ENCODE results near the gene TUBA3D. TPM values are rescaled to one million over a fixed set of nuclear protein-coding genes. Genes with fewer than 3 reads are reported as not detected.
"Not testable (repeated sequence)": the region's sequence is repeated elsewhere in the genome, so short reads cannot be mapped to it uniquely, and the experiment has no call there.

Gene TUBA3D
- total RNA-seq, 1 donor from 2014 or later = not detected

DNA sequence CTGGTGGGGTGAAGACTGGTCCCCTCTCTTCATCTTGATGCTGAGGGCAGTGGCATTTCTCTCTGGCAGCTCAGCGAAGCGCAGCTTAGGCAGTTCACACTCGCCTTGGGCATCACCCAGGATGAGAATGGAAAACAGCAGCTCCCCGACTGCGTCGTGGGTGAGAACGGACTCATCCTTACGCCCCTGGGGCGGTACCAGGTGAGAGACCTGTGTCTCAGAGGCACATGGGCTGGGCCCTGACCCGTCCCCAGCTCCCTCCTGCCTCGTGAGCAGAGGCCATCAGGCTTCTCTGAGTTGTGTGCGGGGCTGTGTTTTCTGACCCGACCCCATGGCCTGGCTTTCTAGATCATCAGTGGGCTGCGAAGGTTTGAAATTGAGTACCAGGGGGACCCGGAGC lies 43.5 kb downstream of the TUBA3D start:
- Histone ChIP-seq H3K4me1 (ENCODE audit: insufficient read depth, low read length) (no peaks in the 10 kb centered on the region), H3K9me3 (ENCODE audit: insufficient read depth, low read depth, low read length) (no peaks in the 10 kb centered on the region), H3K36me3 (ENCODE audit: insufficient read depth, low read length) (no peaks in the 10 kb centered on the region), H3K27me3 (ENCODE audit: insufficient read depth, low read length) (no peaks in the 10 kb centered on the region), H3K4me2 (ENCODE audit: low read length) (no peak overlapping the region), H3K9ac (ENCODE audit: low read length) (no peak overlapping the region), H4K20me1 (ENCODE audit: insufficient read depth, low read length) (no peaks in the 10 kb centered on the region), H2AFZ (ENCODE audit: low read depth, low read length) (no peak overlapping the region), H3K4me3 (ENCODE audit: insufficient read depth, low read depth, low read length) (no peak overlapping the region), H3K27ac (ENCODE audit: low read depth, low read length) (no peak overlapping the region), H3K79me2 (ENCODE audit: insufficient read depth, low read length) (no peaks in the 10 kb centered on the region)
- Mint-ChIP-seq H3K4me1 (ENCODE audit: low read depth, unreplicated experiment) (no peaks in the 10 kb centered on the region), H3K4me3 (ENCODE audit: unreplicated experiment) (no peak overlapping the region), H3K27me3 (ENCODE audit: low read depth, unreplicated experiment) (no peaks in the 10 kb centered on the region), H3K27ac (ENCODE audit: unreplicated experiment) (no peak overlapping the region), H3K9me3 (ENCODE audit: unreplicated experiment) (no peaks in the 10 kb centered on the region), H3K36me3 (ENCODE audit: low read depth, unreplicated experiment) (peaks cover 7% of the 10 kb centered on the region)
- TF ChIP-seq, protein P1, sequence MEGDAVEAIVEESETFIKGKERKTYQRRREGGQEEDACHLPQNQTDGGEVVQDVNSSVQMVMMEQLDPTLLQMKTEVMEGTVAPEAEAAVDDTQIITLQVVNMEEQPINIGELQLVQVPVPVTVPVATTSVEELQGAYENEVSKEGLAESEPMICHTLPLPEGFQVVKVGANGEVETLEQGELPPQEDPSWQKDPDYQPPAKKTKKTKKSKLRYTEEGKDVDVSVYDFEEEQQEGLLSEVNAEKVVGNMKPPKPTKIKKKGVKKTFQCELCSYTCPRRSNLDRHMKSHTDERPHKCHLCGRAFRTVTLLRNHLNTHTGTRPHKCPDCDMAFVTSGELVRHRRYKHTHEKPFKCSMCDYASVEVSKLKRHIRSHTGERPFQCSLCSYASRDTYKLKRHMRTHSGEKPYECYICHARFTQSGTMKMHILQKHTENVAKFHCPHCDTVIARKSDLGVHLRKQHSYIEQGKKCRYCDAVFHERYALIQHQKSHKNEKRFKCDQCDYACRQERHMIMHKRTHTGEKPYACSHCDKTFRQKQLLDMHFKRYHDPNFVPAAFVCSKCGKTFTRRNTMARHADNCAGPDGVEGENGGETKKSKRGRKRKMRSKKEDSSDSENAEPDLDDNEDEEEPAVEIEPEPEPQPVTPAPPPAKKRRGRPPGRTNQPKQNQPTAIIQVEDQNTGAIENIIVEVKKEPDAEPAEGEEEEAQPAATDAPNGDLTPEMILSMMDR (IDR thresholded peaks at IDR 0.05; ENCODE audit: insufficient read depth, low read depth, low read length) = no peak
- no peak for TF ChIP-seq EZH2 (IDR thresholded peaks at IDR 0.05; ENCODE audit: insufficient read depth, low read length)
- FAIRE-seq (no peak), DNase-seq (ENCODE audit: low read depth) (no peak)

DNA sequence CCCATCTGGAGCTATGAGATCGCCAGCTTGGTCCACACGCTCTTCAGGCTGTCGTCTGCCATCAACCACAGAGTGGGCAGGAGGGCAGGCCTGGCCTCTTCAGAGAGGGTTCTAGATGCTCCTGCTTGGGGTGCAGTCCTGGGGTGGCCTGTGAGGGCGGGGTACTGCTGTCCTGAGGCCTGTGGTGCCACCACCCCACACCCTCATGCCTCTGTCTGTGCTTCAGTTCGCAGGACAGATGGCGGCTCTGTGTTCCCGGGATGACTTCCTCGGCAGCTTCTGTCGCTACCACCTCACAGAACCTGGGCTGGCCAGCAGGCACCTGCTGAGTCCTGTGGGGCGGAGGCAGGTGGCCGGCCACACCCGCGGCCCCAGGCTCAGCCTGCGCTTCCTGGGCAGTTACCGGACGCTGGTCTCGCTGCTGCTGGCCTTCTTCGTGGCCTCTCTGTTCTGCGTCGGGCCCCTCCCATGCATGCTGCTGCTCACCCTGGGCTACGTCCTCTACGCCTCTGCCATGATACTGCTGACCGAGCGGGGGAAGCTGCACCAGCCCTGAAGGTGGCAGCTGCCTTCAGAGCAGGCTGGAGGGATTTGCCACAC lies 44.1 kb downstream of the TUBA3D start:
- not testable (repeated sequence) for H2AFZ ChIP-seq (ENCODE audit: low read depth, low read length); H3K9ac ChIP-seq (ENCODE audit: low read length); H3K36me3 Mint-ChIP-seq (ENCODE audit: low read depth, unreplicated experiment); H3K4me1 Mint-ChIP-seq (ENCODE audit: low read depth, unreplicated experiment); H3K4me3 ChIP-seq (ENCODE audit: insufficient read depth, low read depth, low read length); FAIRE-seq; H3K36me3 ChIP-seq (ENCODE audit: insufficient read depth, low read length); H3K27me3 ChIP-seq (ENCODE audit: insufficient read depth, low read length); H3K4me3 Mint-ChIP-seq (ENCODE audit: unreplicated experiment); H3K27ac Mint-ChIP-seq (ENCODE audit: unreplicated experiment); H3K9me3 ChIP-seq (ENCODE audit: insufficient read depth, low read depth, low read length); H3K4me1 ChIP-seq (ENCODE audit: insufficient read depth, low read length); H3K9me3 Mint-ChIP-seq (ENCODE audit: unreplicated experiment); H4K20me1 ChIP-seq (ENCODE audit: insufficient read depth, low read length); H3K27me3 Mint-ChIP-seq (ENCODE audit: low read depth, unreplicated experiment); H3K79me2 ChIP-seq (ENCODE audit: insufficient read depth, low read length); H3K27ac ChIP-seq (ENCODE audit: low read depth, low read length); DNase-seq (ENCODE audit: low read depth); H3K4me2 ChIP-seq (ENCODE audit: low read length)

DNA sequence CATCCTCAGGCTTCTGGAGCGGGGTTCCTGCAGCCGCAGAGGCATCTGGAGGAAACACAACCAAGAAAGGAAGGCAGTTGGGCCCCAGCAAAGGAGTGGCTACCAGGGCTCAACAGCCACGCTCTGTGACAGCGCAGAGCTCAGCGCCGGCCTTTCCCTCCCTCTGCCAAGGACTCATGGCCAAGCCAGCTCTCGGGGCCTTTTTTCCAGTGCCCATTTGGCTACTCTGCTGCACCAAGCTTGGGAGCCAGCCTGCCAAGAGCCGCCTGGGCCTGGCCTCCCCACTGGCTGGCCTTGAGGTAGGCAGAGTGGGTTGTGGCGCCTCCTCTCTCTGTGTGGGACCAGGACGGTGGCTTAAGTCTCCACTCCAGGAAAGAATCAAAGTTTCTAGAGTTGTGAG lies 44.6 kb downstream of the TUBA3D start:
- no peaks in the 10 kb centered on the region for H3K9me3 ChIP-seq (ENCODE audit: insufficient read depth, low read depth, low read length)
- DNase-seq (ENCODE audit: low read depth) (no peak), FAIRE-seq (no peak)
- H3K4me1 Mint-ChIP-seq (ENCODE audit: low read depth, unreplicated experiment) = no peaks in the 10 kb centered on the region
- no peaks in the 10 kb centered on the region for H3K4me1 ChIP-seq (ENCODE audit: insufficient read depth, low read length)
- no peak overlapping the region for H3K4me3 Mint-ChIP-seq (ENCODE audit: unreplicated experiment)
- H3K27me3 ChIP-seq (ENCODE audit: insufficient read depth, low read length) = no peaks in the 10 kb centered on the region
- no peaks in the 10 kb centered on the region for H3K79me2 ChIP-seq (ENCODE audit: insufficient read depth, low read length)
- no peak overlapping the region for H3K27ac Mint-ChIP-seq (ENCODE audit: unreplicated experiment)
- no peaks in the 10 kb centered on the region for H3K27me3 Mint-ChIP-seq (ENCODE audit: low read depth, unreplicated experiment)
- no peaks in the 10 kb centered on the region for H3K9me3 Mint-ChIP-seq (ENCODE audit: unreplicated experiment)
- no peak overlapping the region for H2AFZ ChIP-seq (ENCODE audit: low read depth, low read length)
- no peaks in the 10 kb centered on the region for H4K20me1 ChIP-seq (ENCODE audit: insufficient read depth, low read length)
- H3K36me3 ChIP-seq (ENCODE audit: insufficient read depth, low read length) = no peaks in the 10 kb centered on the region
- TF ChIP-seq, protein P1 (IDR thresholded peaks at IDR 0.05; ENCODE audit: insufficient read depth, low read depth, low read length) = no peak
- no peak for TF ChIP-seq EZH2 (IDR thresholded peaks at IDR 0.05; ENCODE audit: insufficient read depth, low read length)
- no peak overlapping the region for H3K27ac ChIP-seq (ENCODE audit: low read depth, low read length)
- no peak overlapping the region for H3K4me2 ChIP-seq (ENCODE audit: low read length)
- peaks cover 7% of the 10 kb centered on the region for H3K36me3 Mint-ChIP-seq (ENCODE audit: low read depth, unreplicated experiment)
- no peak overlapping the region for H3K4me3 ChIP-seq (ENCODE audit: insufficient read depth, low read depth, low read length)
- no peak overlapping the region for H3K9ac ChIP-seq (ENCODE audit: low read length)

DNA sequence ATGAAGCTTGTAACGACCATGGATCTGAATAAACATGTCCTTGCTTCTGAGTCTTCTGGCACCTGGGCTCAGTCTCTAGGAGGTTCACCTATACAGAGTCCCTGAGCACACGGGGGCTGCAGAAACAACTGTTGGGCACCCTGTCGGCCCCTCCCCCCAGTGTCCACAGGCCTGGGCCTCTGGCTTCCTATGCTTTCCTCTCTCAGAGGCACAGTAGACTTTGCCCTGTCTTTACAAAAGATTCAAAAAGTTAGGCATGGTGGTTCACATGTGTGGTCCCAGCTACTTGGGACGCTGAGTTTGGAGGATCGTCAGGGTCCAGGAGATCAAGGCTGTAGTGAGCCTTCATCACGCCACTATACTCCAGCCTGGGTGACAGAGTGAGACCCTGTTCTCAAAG lies 45.6 kb downstream of the TUBA3D start:
- not testable (repeated sequence) for H4K20me1 ChIP-seq (ENCODE audit: insufficient read depth, low read length); H3K4me2 ChIP-seq (ENCODE audit: low read length); H3K9ac ChIP-seq (ENCODE audit: low read length); H3K36me3 Mint-ChIP-seq (ENCODE audit: low read depth, unreplicated experiment); H3K9me3 ChIP-seq (ENCODE audit: insufficient read depth, low read depth, low read length); H3K36me3 ChIP-seq (ENCODE audit: insufficient read depth, low read length); H3K27ac Mint-ChIP-seq (ENCODE audit: unreplicated experiment); DNase-seq (ENCODE audit: low read depth); H3K27ac ChIP-seq (ENCODE audit: low read depth, low read length); H2AFZ ChIP-seq (ENCODE audit: low read depth, low read length); H3K4me1 Mint-ChIP-seq (ENCODE audit: low read depth, unreplicated experiment); H3K9me3 Mint-ChIP-seq (ENCODE audit: unreplicated experiment); H3K27me3 Mint-ChIP-seq (ENCODE audit: low read depth, unreplicated experiment); H3K4me1 ChIP-seq (ENCODE audit: insufficient read depth, low read length); FAIRE-seq; H3K79me2 ChIP-seq (ENCODE audit: insufficient read depth, low read length); H3K27me3 ChIP-seq (ENCODE audit: insufficient read depth, low read length); H3K4me3 ChIP-seq (ENCODE audit: insufficient read depth, low read depth, low read length); H3K4me3 Mint-ChIP-seq (ENCODE audit: unreplicated experiment)
